ENCODE results near the gene PPP2R2D. TPM values are rescaled to one million over a fixed set of nuclear protein-coding genes. Genes with fewer than 3 reads are reported as not detected.

Gene PPP2R2D
- total and polyA plus RNA-seq, 7 donors = 18.4 to 44.0 (median 23.8) TPM

DNA sequence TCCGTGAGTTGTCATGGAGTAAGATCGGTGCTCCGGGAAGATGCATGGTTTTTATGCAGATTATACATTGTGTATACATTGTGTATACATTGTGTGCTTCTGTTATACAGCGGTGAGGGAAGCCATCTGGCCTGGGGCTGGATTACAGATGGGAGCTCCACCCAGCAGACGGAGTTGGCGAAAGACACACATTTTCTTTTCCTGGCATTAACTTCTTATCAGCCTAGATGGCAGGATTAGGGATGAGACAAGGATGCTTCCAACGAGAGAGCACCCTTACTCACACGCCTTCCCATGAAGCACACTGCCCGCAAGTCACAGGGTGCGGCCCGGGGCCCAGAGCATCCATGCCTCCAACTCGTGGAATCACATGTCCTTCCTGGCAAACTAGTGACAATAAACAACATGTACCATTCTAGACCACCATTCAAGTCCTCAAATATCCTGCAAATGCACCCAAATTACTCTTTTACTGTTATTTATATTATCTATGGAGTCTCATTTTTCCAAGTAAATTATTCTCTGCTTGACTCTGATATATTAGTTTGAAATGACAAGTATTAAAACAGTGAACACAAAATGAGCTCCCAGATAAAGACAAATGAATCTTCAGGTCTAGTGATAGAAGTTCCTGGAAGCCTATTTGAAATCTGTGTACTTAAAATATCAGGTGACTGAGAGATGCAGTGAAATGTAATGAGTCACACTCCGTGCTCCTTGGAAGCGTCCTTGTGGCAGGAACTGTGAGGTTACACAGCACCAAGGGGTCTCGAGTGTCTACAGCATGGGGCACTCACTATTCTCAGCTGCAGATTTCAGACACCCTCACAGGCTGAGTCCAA, 29.8 kb upstream of the PPP2R2D start:
- no peak overlapping the region for H3K4me3 ChIP-seq
- TF ChIP-seq EP300 (IDR thresholded peaks at IDR 0.05) (no peak), POLR2A (IDR thresholded peaks at IDR 0.05) (no peak), POLR2AphosphoS5 (IDR thresholded peaks at IDR 0.05) (no peak)
- TF ChIP-seq, protein P1, sequence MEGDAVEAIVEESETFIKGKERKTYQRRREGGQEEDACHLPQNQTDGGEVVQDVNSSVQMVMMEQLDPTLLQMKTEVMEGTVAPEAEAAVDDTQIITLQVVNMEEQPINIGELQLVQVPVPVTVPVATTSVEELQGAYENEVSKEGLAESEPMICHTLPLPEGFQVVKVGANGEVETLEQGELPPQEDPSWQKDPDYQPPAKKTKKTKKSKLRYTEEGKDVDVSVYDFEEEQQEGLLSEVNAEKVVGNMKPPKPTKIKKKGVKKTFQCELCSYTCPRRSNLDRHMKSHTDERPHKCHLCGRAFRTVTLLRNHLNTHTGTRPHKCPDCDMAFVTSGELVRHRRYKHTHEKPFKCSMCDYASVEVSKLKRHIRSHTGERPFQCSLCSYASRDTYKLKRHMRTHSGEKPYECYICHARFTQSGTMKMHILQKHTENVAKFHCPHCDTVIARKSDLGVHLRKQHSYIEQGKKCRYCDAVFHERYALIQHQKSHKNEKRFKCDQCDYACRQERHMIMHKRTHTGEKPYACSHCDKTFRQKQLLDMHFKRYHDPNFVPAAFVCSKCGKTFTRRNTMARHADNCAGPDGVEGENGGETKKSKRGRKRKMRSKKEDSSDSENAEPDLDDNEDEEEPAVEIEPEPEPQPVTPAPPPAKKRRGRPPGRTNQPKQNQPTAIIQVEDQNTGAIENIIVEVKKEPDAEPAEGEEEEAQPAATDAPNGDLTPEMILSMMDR (IDR thresholded peaks at IDR 0.05) = no peak
- no peak overlapping the region for H3K27ac ChIP-seq
- peak; percentile 40 for DNase-seq
- H3K36me3 ChIP-seq = no peaks in the 10 kb centered on the region
- peaks cover 0 to 23% (median 20%) of the 10 kb centered on the region in 3 donors for H3K27me3 ChIP-seq
- H3K9me3 ChIP-seq = no peaks in the 10 kb centered on the region
- 73 to 75% methylated on average over 15 of the region's 15 CpGs for WGBS, 2 donors
- intact Hi-C loops (cut with DNase I) = loop anchor here (10.0 kb wide), 1 partner anchor 416 kb away; no protein-coding TSS in a partner anchor
- H3K4me1 ChIP-seq = peaks cover 0 to 9% (median 7%) of the 10 kb centered on the region in 4 donors

DNA sequence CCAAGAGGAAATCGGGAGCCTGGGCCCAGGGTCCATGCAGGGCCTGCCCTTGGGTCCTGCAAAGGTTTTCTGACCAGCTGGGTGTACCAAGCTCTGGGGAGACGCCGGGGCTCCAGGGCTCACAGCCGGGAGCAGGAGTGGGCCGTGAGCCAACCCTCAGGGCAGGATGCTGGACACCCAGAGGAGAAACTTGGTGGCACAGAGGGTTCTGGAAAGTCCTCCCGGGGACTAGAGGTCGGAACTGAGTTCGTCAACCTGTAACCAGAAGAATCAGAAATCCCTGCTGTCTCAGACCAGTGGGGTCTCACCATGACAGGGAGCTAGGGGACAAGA, 29.2 kb upstream of the PPP2R2D start:
- Histone ChIP-seq H3K9me3 (no peaks in the 10 kb centered on the region), H3K36me3 (no peaks in the 10 kb centered on the region), H3K4me3 (no peak overlapping the region), H3K27me3 (peaks cover 0 to 23% (median 20%) of the 10 kb centered on the region in 3 donors), H3K27ac (no peak overlapping the region), H3K4me1 (peaks cover 0 to 9% (median 7%) of the 10 kb centered on the region in 4 donors)
- peak; percentile 59 for DNase-seq
- TF ChIP-seq EP300 (IDR thresholded peaks at IDR 0.05) = no peak
- TF ChIP-seq, protein P1 (IDR thresholded peaks at IDR 0.05) = no peak
- no peak for TF ChIP-seq POLR2AphosphoS5 (IDR thresholded peaks at IDR 0.05)
- WGBS, 2 donors = 77 to 87% methylated on average over 8 of the region's 8 CpGs
- intact Hi-C loops (cut with DNase I) = loop anchor here (10.0 kb wide), 1 partner anchor 417 kb away; no protein-coding TSS in a partner anchor

DNA sequence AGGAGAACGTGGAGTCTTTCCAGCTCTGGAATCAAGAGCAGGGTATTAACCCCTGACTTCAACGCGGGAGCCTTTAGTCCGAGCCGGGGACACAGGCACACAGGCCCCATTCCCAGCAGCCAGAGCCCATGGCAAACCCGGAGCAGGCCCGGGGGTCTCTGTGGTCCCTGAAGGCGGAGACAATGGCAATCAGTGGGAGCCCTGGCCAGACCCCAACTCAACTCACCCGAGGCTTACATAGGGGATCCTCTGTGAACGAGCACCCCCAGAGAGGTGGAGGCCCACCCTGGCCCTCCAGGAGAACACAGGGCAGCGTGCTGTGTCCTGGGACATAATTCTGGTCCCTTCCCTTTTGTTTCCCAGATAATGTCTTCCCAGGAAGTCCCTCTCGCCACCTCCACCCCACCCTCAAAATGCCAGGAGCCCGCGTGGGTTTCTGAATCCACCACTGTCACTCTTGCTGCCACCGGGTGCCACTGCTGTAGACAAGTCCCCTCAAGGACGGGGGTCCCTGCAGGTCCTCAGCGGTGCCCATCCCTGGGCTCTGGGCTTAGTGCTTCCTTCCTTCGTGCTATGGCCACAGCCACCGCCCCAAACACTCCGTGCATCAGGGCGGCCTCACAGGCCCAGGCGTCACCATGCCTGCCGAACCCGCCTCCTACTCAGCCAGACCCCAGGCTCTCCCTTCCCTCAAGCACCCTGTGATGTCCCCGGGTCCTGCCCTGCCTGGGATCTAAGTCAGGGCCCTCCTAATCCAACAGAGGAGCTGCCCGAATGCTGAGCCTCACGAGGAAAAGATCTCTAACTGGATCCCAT, 28.6 kb upstream of the PPP2R2D start:
- intact Hi-C loops (cut with DNase I) = loop anchor here (10.0 kb wide), 1 partner anchor 417 kb away; no protein-coding TSS in a partner anchor
- Histone ChIP-seq H3K36me3 (no peaks in the 10 kb centered on the region), H3K9me3 (no peaks in the 10 kb centered on the region), H3K27ac (no peak overlapping the region), H3K4me3 (no peak overlapping the region), H3K4me1 (peaks cover 0 to 9% (median 7%) of the 10 kb centered on the region in 4 donors), H3K27me3 (peaks cover 0 to 23% (median 20%) of the 10 kb centered on the region in 3 donors)
- peak; percentile 52 for DNase-seq
- WGBS, 2 donors = 83 to 88% methylated on average over 27 of the region's 27 CpGs
- TF ChIP-seq EP300 (IDR thresholded peaks at IDR 0.05) (no peak), POLR2AphosphoS5 (IDR thresholded peaks at IDR 0.05) (no peak), POLR2A (IDR thresholded peaks at IDR 0.05) (no peak)
- TF ChIP-seq, protein P1 (IDR thresholded peaks at IDR 0.05) = no peak

DNA sequence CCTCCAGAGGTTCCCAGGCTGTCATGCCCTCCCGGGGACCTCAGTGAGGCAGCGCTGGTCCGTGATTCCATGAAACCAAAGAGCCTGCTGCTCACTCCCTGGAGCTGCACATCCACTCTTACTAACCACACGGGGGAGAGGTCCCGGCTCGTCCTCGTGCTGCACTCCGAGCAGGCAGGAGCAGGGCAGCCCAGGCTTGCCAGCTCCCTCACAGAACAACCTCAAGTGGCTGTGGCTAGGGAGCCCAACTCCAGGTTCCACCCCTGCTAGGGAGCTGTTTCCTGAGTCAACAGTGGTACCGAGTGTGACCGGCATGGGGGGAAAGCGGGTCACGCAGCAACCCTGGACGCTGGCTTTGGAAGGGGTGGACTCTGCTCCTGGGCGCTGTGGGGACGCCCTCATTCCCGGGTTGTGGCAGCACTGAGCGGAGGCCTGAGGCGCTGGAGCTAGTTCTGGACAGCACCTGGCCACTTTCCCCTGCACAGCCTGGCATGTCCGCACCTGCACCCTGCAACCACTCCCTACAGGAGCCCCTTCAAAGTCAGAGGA, 27.9 kb upstream of the PPP2R2D start:
- TF ChIP-seq, protein P1 (IDR thresholded peaks at IDR 0.05) = no peak
- TF ChIP-seq POLR2A (IDR thresholded peaks at IDR 0.05) = no peak
- TF ChIP-seq POLR2AphosphoS5 (IDR thresholded peaks at IDR 0.05) = no peak
- no peak for TF ChIP-seq EP300 (IDR thresholded peaks at IDR 0.05)
- no peak overlapping the region for H3K27ac ChIP-seq
- DNase-seq = peak; percentile 56
- no peaks in the 10 kb centered on the region for H3K36me3 ChIP-seq
- no peak overlapping the region for H3K4me3 ChIP-seq
- H3K4me1 ChIP-seq = peaks cover 0 to 9% (median 7%) of the 10 kb centered on the region in 4 donors
- WGBS, 2 donors = 61 to 71% methylated on average over 19 of the region's 19 CpGs
- peaks cover 0 to 23% (median 20%) of the 10 kb centered on the region in 3 donors for H3K27me3 ChIP-seq
- no peaks in the 10 kb centered on the region for H3K9me3 ChIP-seq
- intact Hi-C loops (cut with DNase I) = loop anchor here (10.0 kb wide), 1 partner anchor 418 kb away; no protein-coding TSS in a partner anchor
